Astrocyte of the hippocampus (primary cell): ENCODE data around the gene AIG1.
"Not testable (repeated sequence)": the region's sequence is repeated elsewhere in the genome, so short reads cannot be mapped to it uniquely, and the experiment has no call there.

ENCODE experiments used
- DNase-seq: peaks from one replicate; pipeline ENCODE4 v3.0.0; 2011; ENCODE audit warnings: low read depth, low spot score

Gene AIG1

GRCh38 chr6:143060806-143061596 lies at the start of gene AIG1:
TSS of gene AIG1 (plus strand) at chr6:143060889. CDS start at chr6:143060926, 37 bp downstream.
- no peak for DNase-seq

GRCh38 chr6:143014764-143015163 lies 45.9 kb upstream of the AIG1 start:
- no peak for DNase-seq

- no peak for DNase-seq
Measured at GRCh38 chr6:143015300-143015706, 45.4 kb upstream of the AIG1 start.

GRCh38 chr6:143018955-143019354 lies 41.7 kb upstream of the AIG1 start:
- no peak for DNase-seq

- DNase-seq: not testable (repeated sequence)
Measured at GRCh38 chr6:143020862-143021261, 39.8 kb upstream of the AIG1 start.

- DNase-seq: no peak
Measured at GRCh38 chr6:143021543-143021942, 39.1 kb upstream of the AIG1 start.

GRCh38 chr6:143022587-143022986 lies 38.1 kb upstream of the AIG1 start:
- DNase-seq: no peak

GRCh38 chr6:143023695-143024094 lies 37.0 kb upstream of the AIG1 start:
- DNase-seq: no peak

GRCh38 chr6:143024977-143025376 lies 35.7 kb upstream of the AIG1 start:
- DNase-seq: no peak

GRCh38 chr6:143026696-143027449 lies 33.8 kb upstream of the AIG1 start:
- peak; percentile 15 for DNase-seq

GRCh38 chr6:143034689-143035334 lies 25.9 kb upstream of the AIG1 start:
- DNase-seq: no peak

- DNase-seq: peak; percentile 5
Measured at GRCh38 chr6:143037470-143037869, 23.2 kb upstream of the AIG1 start.

- no peak for DNase-seq
Measured at GRCh38 chr6:143038833-143039232, 21.9 kb upstream of the AIG1 start.

GRCh38 chr6:143039548-143039947 lies 21.1 kb upstream of the AIG1 start:
- DNase-seq: no peak

- DNase-seq: no peak
Measured at GRCh38 chr6:143040018-143040417, 20.7 kb upstream of the AIG1 start.

GRCh38 chr6:143044345-143044744 lies 16.3 kb upstream of the AIG1 start:
- DNase-seq: not testable (repeated sequence)

GRCh38 chr6:143049611-143050010 lies 11.1 kb upstream of the AIG1 start:
- DNase-seq: no peak

GRCh38 chr6:143050509-143050908 lies 10.2 kb upstream of the AIG1 start:
- no peak for DNase-seq

- DNase-seq: no peak
Measured at GRCh38 chr6:143052282-143052681, 8.4 kb upstream of the AIG1 start.

- no peak for DNase-seq
Measured at GRCh38 chr6:143053856-143054255, 6.8 kb upstream of the AIG1 start.

- no peak for DNase-seq
Measured at GRCh38 chr6:143054329-143054728, 6.4 kb upstream of the AIG1 start.

- DNase-seq: no peak
Measured at GRCh38 chr6:143055213-143055612, 5.5 kb upstream of the AIG1 start.
